K562 (cell line): Measurements from ENCODE around the gene MRPL10. TPM values are rescaled to one million over a fixed set of nuclear protein-coding genes. Genes with fewer than 3 reads are reported as not detected.

Source experiments
- ATAC-seq: fragments of 200-7000 bp; cut with Tn5 transposase; 3 replicates; pipeline ENCODE4 v1.9.1; 2020; ENCODE audit warnings: moderate library complexity
- BruUV-seq: library from RNA; stranded (reverse); fragments of 400-500 nt; replicated peaks from 2 replicates; lab custom pipeline; 2021; lab: Mats Ljungman, UMichigan
- CTCF ChIA-PET: fragments of 300-600 bp; formaldehyde crosslinking; extraction: SDS; loops from one replicate; lab custom pipeline; 2021; ENCODE audit warnings: low intra/inter-chr PET ratio; lab: Yijun Ruan, JAX
- POLR2A ChIA-PET: fragments of 300-600, 350-650 bp; sonication (Branson Sonifier 250); formaldehyde crosslinking; extraction: SDS; loops from one replicate; lab custom pipeline; 2021; ENCODE audit warnings: antibody characterized with exemption, inconsistent platforms; lab: Yijun Ruan, JAX
- DNase-seq, 4 experiments: peaks; one replicate each; pipeline versions ENCODE4 v3.0.0 to v3.0.0-alpha.2; 2011 to 2018; ENCODE audit warnings: low spot score in 3 of 4, mixed read lengths in 3 of 4; ENCODE audit errors: extremely low read depth in 1 of 4
- FAIRE-seq: peaks from 2 replicates; lab custom pipeline; 2011; peaks lifted over from hg19 to GRCh38; lab: Jason Lieb, UNC
- H2AFZ ChIP-seq: 2 replicates; pipeline ENCODE4 v1.6.0; 2011; ENCODE audit warnings: low read depth, low read length, control low read depth, inconsistent platforms
- H3K27ac ChIP-seq: fragments of 200-600 bp; 3 replicates; pipeline ENCODE4 v1.8.0; 2011; ENCODE audit warnings: low read depth, mild to moderate bottlenecking, control low read depth, inconsistent platforms, low read length, moderate library complexity, mixed read lengths; ENCODE audit errors: extremely low read depth
- H3K27me3 ChIP-seq, 2 experiments: fragments of 300-600 bp in 1 of 2; 2 replicates in 1 of 2; 3 replicates in 1 of 2; pipeline versions ENCODE4 v1.6.0 to v1.8.0; 2011; ENCODE audit warnings: inconsistent platforms in 2 of 2, low read length in 2 of 2, mild to moderate bottlenecking in 1 of 2, mixed read lengths in 1 of 2, moderate library complexity in 1 of 2; ENCODE audit not compliant: control insufficient read depth in 2 of 2, insufficient read depth in 2 of 2
- H3K36me3 ChIP-seq: fragments of 300-600 bp; 3 replicates; pipeline ENCODE4 v1.8.0; 2011; ENCODE audit warnings: mild to moderate bottlenecking, low read length, inconsistent platforms; ENCODE audit not compliant: control insufficient read depth, insufficient read depth
- H3K4me1 ChIP-seq, 2 experiments: fragments of 200-600 bp in 1 of 2; replicated peaks in 1 of 2; 2 replicates in 1 of 2; 3 replicates in 1 of 2; pipeline versions ENCODE4 v1.5.1 to v1.8.0; 2011; ENCODE audit warnings: inconsistent platforms in 2 of 2, low read length in 2 of 2, mild to moderate bottlenecking in 1 of 2, mixed read lengths in 1 of 2, moderate library complexity in 1 of 2; ENCODE audit not compliant: control insufficient read depth in 2 of 2, insufficient read depth in 2 of 2
- H3K4me2 ChIP-seq: 2 replicates; pipeline ENCODE4 v1.6.1; 2011; ENCODE audit warnings: low read length, control low read depth, inconsistent platforms, mixed read lengths; ENCODE audit not compliant: insufficient read depth
- H3K4me3 ChIP-seq: fragments of 200-600 bp; sonication (generic), shearing (Covaris generic); 2 replicates; pipeline ENCODE4 v1.5.1; 2016; ENCODE audit warnings: control low read depth, inconsistent platforms
- H3K79me2 ChIP-seq: fragments of 200-600 bp; 3 replicates; pipeline ENCODE4 v1.8.0; 2011; ENCODE audit warnings: low read length, inconsistent platforms; ENCODE audit not compliant: control insufficient read depth, insufficient read depth
- H3K9ac ChIP-seq, 2 experiments: 2 replicates each; pipeline versions ENCODE4 v1.6.0 to v1.6.1; 2011; ENCODE audit warnings: low read depth in 2 of 2, low read length in 2 of 2, control low read depth in 1 of 2, inconsistent platforms in 1 of 2, mild to moderate bottlenecking in 1 of 2, mixed read lengths in 1 of 2; ENCODE audit not compliant: insufficient read depth in 1 of 2
- H3K9me1 ChIP-seq: one replicate; pipeline ENCODE4 v1.6.0; 2011; ENCODE audit warnings: inconsistent platforms, mild to moderate bottlenecking, low read length, moderate library complexity; ENCODE audit not compliant: control insufficient read depth, insufficient read depth
- H3K9me3 ChIP-seq: replicated peaks from 2 replicates; pipeline ENCODE4 v1.5.1; 2011; ENCODE audit warnings: low read depth, low read length, inconsistent platforms; ENCODE audit not compliant: control insufficient read depth, insufficient read depth
- H4K20me1 ChIP-seq: replicated peaks from 2 replicates; pipeline ENCODE4 v1.6.1; 2011; ENCODE audit warnings: low read length, inconsistent platforms, mixed read lengths; ENCODE audit not compliant: control insufficient read depth, insufficient read depth
- BCOR ChIP-seq: fragments of 450-650 bp; IDR thresholded peaks from 2 replicates; pipeline ENCODE4 v1.6.1; 2016
- NR0B1 ChIP-seq: fragments of 450-650 bp; IDR thresholded peaks from one replicate; pipeline ENCODE4 v1.6.1; 2018; ENCODE audit warnings: mild to moderate bottlenecking, moderate library complexity; ENCODE audit not compliant: partially characterized antibody
- SMARCB1 ChIP-seq: IDR thresholded peaks from 2 replicates; pipeline ENCODE4 v1.6.1; 2011; ENCODE audit warnings: improper control_type of control experiment, low read depth; ENCODE audit not compliant: insufficient read length
- VEZF1 ChIP-seq: fragments of 200-800 bp; sonication (Bioruptor generic); IDR thresholded peaks from 2 replicates; pipeline ENCODE4 v1.6.1; 2017; ENCODE audit warnings: missing genetic modification characterization, missing compliant biosample characterization
- ZBTB5 ChIP-seq: fragments of 450-650 bp; IDR thresholded peaks from 2 replicates; pipeline ENCODE4 v1.6.1; 2017; ENCODE audit warnings: antibody characterized with exemption
- ZEB2 ChIP-seq: fragments of 450-650 bp; IDR thresholded peaks from 2 replicates; pipeline ENCODE4 v1.6.1; 2016
- ZFP36 ChIP-seq: fragments of 150-350 bp; IDR thresholded peaks from 2 replicates; pipeline ENCODE4 v1.6.1; 2018; ENCODE audit warnings: low read length, low read depth; ENCODE audit not compliant: partially characterized antibody
- ZFPM2 ChIP-seq: fragments of 250-450 bp; sonication (Bioruptor Pico); IDR thresholded peaks from 2 replicates; pipeline ENCODE4 v1.5.1; 2022; ENCODE audit warnings: mild to moderate bottlenecking
- WGBS: fragments of 100-300 bp; shearing (Covaris generic); methylation state at CpG from one replicate; pipeline ENCODE4 v1.1.6; 2016; ENCODE audit warnings: low coverage, mixed read lengths; ENCODE audit not compliant: insufficient coverage; ENCODE audit errors: missing lambda C conversion rate; 5-methylcytosine and 5-hydroxymethylcytosine counted together
- in situ Hi-C: fragments of 300-500 bp; cut with MboI; formaldehyde crosslinking; loops from 4 replicates; pipeline ENCODE4 v1.15.0; 2018; ENCODE audit warnings: inconsistent platforms, mixed read lengths
- intact Hi-C: fragments of 100-400 bp; cut with micrococcal nuclease; formaldehyde crosslinking; loops from 2 replicates; pipeline ENCODE4 v1.14.2; 2022
- polyA plus RNA-seq, 8 experiments: library from polyadenylated mRNA; depleted of rRNA in 4 of 8; stranded (reverse) in 5 of 8; unstranded in 3 of 8; fragments of >200 nt; fragmentation: Nextera tagmentation in 2 of 8; fragmentation: Illumina TruSeq in 1 of 8; extraction: Ambion mirVana in 2 of 8; extraction: Trizol in 1 of 8; gene quantifications; 2 replicates each; pipeline versions ENCODE4 v1.2.1 to v1.2.3, GENCODE V29; 2011 to 2014; ENCODE audit warnings: inconsistent platforms in 1 of 8, missing spikeins in 1 of 8
- total RNA-seq, 7 experiments: library from RNA; depleted of rRNA in 6 of 7; stranded (reverse); fragments of >200 nt in 6 of 7; fragmentation: Illumina TruSeq in 2 of 7; extraction: Trizol in 2 of 7; gene quantifications; 2 replicates each; pipeline versions ENCODE4 v1.2.1 to v1.2.3, GENCODE V29; 2011 to 2021; ENCODE audit warnings: low replicate concordance in 1 of 7

The MRPL10 gene
- total and polyA plus RNA-seq, 9 of the 15 experiments (the other 6 are each of a cell fraction or from before 2014, with no cell fraction given): 27.8 to 105 (median 67.3) TPM

GRCh38 chr17:47840001-47840741, 8.8 kb upstream of the MRPL10 start (continued):
- no peak for TF ChIP-seq SMARCB1
- TF ChIP-seq BCOR: 0 out of 2 replicates have a peak, but pooled peaks have one; percentile 68
- no peak for TF ChIP-seq ZBTB5
- no peak for TF ChIP-seq ZEB2
- no peak for TF ChIP-seq VEZF1 (CRISPR knock-in tag)
- no peak for TF ChIP-seq ZFPM2 (CRISPR knock-in tag)

GRCh38 chr17:47839071-47839470, 7.7 kb upstream of the MRPL10 start:
- ChIA-PET CTCF (no interaction called here), POLR2A (no interaction called here)
- H3K4me1 ChIP-seq: peaks cover 36 to 45% of the 10 kb centered on the region in 2 experiments
- BruUV-seq: no TSS peak
- H3K9ac ChIP-seq: no peak overlapping the region
- no peaks in the 10 kb centered on the region for H3K9me1 ChIP-seq
- H3K27me3 ChIP-seq: no peaks in the 10 kb centered on the region
- no peaks in the 10 kb centered on the region for H4K20me1 ChIP-seq
- no peak for DNase-seq
- H2AFZ ChIP-seq: no peak overlapping the region
- FAIRE-seq: no peak
- H3K79me2 ChIP-seq: peaks cover 12% of the 10 kb centered on the region
- no peaks in the 10 kb centered on the region for H3K9me3 ChIP-seq
- TF ChIP-seq ZFP36 (peak; percentile 68), NR0B1 (no peak)
- no peak for ATAC-seq
- H3K4me2 ChIP-seq: no peak overlapping the region
- intact Hi-C loops: no loop called here
- WGBS: 74% methylated on average over 5 of the region's 5 CpGs
- no peak overlapping the region for H3K27ac ChIP-seq
- H3K4me3 ChIP-seq: no peak overlapping the region
- in situ Hi-C loops: no loop called here
- H3K36me3 ChIP-seq: peaks cover 20% of the 10 kb centered on the region; the same call in 1 of the 3 replicates
